GM12878 (cell line): ENCODE results near the gene CLNS1A.

Experiments
- BCLAF1 ChIP-seq: fragments of 450-650 bp; IDR thresholded peaks from 2 replicates; pipeline ENCODE4 v1.6.1; 2017; ENCODE audit warnings: antibody characterized with exemption, mild to moderate bottlenecking, moderate library complexity
- CTCF ChIP-seq, 3 experiments: IDR thresholded peaks in 2 of 3; conservative IDR thresholded peaks in 1 of 3; 2 replicates each; pipeline ENCODE4 v1.5.1; 2011; ENCODE audit warnings: low read depth in 3 of 3, low read length in 3 of 3, mild to moderate bottlenecking in 3 of 3, control low read depth in 2 of 3, moderate library complexity in 2 of 3, inconsistent platforms in 1 of 3, mixed read lengths in 1 of 3; ENCODE audit not compliant: control insufficient read depth in 2 of 3, insufficient read depth in 1 of 3; ENCODE audit errors: extremely low read depth in 1 of 3
- MEF2A ChIP-seq: IDR thresholded peaks from 2 replicates; pipeline ENCODE4 v1.6.1; 2011; ENCODE audit warnings: low read depth, mild to moderate bottlenecking, low read length, moderate library complexity; ENCODE audit not compliant: insufficient read depth
- MXI1 ChIP-seq: fragments of 150-350 bp; IDR thresholded peaks from 2 replicates; pipeline ENCODE4 v1.6.1; 2011; ENCODE audit warnings: low read depth, mild to moderate bottlenecking, inconsistent platforms, low read length, improper control_type of control experiment
- SMAD1 ChIP-seq: fragments of 450-650 bp; IDR thresholded peaks from 2 replicates; pipeline ENCODE4 v1.6.1; 2018; ENCODE audit warnings: mild to moderate bottlenecking, low read depth; ENCODE audit not compliant: partially characterized antibody
- YY1 ChIP-seq: IDR thresholded peaks from 2 replicates; pipeline ENCODE4 v1.6.1; 2011; ENCODE audit warnings: low read depth, mild to moderate bottlenecking, low read length

GRCh38 chr11:77617892-77618291 lies 19.7 kb downstream of the CLNS1A start:
- TF ChIP-seq SMAD1 (no peak), CTCF (IDR thresholded peaks at IDR 0.05 in 2 of 3, conservative IDR thresholded peaks at IDR 0.05 in 1 of 3; ENCODE audit: control insufficient read depth in 2 of 3, extremely low read depth in 1 of 3, insufficient read depth in 1 of 3, low read depth in 3 of 3, low read length in 3 of 3) (no peak), MEF2A (no peak), MXI1 (no peak), BCLAF1 (no peak), YY1 (no peak)
